Activated CD4-positive, CD25-positive, alpha-beta regulatory T cell treated with anti-CD3 and anti-CD28 coated beads, Interleukin-2, amount 50 U/mL, for 72 hours (primary cell): Measurements from ENCODE around the gene ZNF532.
"Not testable (repeated sequence)": the region's sequence is repeated elsewhere in the genome, so short reads cannot be mapped to it uniquely, and the experiment has no call there.

Experiments
- DNase-seq: peaks from one replicate; pipeline ENCODE4 v3.0.0; 2021

The ZNF532 gene

GRCh38 chr18:59011786-59012185, 147.1 kb downstream of the ZNF532 start:
- DNase-seq, result no peak

- no peak for DNase-seq
Measured at GRCh38 chr18:59012815-59013705, 148.4 kb downstream of the ZNF532 start.

DNA sequence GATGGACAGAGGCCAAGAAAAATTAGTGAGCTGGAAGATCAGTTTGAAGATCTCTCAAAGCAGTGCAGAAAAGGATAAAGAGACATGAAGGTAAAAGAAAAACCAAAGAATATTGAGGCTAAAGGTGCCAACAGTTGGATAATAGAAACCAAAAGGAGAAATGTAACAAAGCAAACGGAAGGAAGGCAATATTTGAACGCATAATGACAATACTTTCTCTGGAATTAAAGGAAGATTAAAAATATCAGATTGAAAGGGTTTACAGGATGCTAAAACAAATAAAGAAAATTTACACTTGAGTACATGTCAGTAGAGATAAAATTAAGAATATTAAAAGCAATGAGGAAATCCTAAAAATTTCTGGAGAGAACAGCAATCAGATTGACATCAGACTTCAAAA, 149.1 kb downstream of the ZNF532 start:
- DNase-seq, result no peak

DNA sequence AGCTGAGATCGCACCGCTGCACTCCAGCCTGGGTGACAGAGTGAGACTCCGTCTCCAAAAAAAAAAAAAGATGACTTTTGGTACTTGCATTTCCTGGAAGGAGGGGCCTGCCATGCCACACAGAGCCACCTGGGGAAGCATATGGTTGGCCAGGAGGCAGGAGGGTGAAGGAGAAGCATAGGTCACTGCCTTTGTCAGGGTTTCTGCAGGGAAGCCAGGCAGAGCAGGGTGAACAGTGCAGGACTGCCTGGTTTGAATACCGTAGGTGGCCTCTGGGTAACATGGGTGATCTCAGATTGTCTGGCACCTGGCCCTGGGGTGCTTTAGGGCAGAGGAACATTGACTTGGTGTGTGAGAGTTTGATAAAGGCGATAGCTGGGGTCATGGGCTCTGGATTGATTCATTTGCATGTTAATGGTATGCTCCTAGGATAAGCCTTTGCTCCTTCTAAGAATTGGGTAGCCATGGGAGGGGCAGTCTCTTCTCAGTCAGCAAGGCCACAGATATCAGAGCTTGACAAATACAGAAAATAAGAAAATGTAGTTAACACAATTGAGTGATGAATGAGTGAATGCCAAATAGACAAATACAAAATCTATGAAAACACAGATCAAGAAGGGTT, 151.0 kb downstream of the ZNF532 start:
- DNase-seq, result no peak

DNA sequence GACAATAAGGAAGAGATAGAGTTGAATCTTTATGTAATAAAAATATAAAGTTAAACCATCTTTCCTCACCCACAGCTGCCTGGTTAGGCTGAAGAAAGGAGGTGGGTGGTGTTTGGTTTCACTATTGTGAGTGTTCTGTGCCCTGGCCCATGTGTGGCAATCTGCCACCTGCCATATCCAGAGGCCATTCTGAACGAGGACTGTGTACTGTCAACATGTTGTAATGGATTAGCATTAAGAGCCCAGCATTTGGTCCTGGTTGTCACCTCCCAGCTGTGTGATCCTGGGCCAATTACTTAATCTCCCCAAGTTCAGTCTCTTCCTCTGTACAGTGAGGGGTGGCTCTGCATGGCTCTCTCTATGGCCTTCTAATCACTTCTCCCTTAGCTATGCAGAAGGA, 156.8 kb downstream of the ZNF532 start:
- no peak for DNase-seq

GRCh38 chr18:59022167-59022945, 157.7 kb downstream of the ZNF532 start:
- no peak for DNase-seq

GRCh38 chr18:59024829-59025228, 160.2 kb downstream of the ZNF532 start:
- DNase-seq, result no peak

- DNase-seq, result not testable (repeated sequence)
Measured at GRCh38 chr18:59025532-59025931, 160.9 kb downstream of the ZNF532 start.

DNA sequence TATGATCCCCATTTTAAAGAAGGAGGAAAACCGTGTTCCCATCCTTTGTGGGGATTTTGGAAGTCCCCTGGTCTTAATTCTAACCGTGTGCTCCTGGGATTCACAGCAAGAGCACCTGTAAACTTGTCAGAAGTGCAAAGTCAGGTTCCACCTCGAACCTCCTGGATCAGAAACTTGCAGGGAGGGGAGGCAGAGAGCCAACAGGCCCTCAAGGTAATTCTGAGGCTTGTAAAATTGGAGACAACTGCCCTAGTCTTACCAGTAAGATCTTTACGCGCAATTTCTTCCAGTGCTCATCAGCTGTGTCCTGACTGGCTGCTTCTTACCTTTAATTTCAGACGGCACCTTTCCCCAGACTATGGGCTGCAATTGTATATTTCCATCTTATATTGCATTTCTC, 161.7 kb downstream of the ZNF532 start:
- no peak for DNase-seq

DNA sequence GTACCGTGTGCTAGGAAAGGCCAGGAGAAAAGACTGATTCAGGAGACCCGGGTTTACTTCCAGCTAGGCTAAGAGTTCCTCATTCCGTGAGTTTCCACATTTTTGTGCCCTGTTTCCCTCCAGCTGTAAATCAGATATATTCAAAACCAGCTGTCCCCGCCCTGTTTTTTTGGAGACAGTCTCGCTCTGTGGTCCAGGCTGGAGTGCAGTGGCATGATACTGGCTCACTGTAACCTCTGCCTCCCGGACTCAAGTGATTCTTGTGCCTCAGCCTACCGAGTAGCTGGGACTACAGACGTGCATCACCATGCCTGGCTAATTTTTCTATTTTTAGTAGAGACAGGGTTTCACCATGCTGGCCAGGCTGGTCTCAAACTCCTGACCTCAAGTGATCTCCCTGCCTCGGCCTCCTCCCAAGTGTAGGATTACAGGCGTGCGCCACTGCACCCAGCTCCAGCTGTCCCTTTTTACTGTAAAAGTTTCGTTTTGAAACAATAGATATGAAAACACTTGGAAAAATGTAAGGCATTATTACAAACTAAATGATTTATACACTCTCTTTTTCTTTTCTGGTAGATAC, 162.2 kb downstream of the ZNF532 start:
- no peak for DNase-seq

GRCh38 chr18:59029663-59030429, 165.2 kb downstream of the ZNF532 start:
- no peak for DNase-seq

- DNase-seq, result no peak
Measured at GRCh38 chr18:59032308-59032707, 167.6 kb downstream of the ZNF532 start.

- DNase-seq, result no peak
Measured at GRCh38 chr18:59033359-59033758, 168.7 kb downstream of the ZNF532 start.

DNA sequence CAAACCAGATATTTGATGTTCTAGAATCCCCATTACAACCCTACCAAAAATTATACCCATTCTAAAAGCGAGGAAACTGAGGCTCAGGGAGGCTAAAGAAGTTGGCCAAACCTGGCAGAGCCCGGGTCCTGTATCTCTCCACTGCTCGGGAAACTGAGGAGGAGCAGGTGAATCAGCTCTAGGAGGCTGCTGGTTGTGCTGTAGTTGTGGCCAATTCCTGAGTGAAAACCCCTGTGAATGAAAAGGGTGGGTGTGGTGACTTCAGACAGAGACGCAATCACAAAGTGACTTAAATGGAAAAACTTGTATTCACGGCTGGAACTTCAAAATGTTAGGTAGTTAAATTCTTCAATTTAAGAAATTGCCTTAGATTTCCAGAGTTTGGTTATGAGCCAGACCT, 169.3 kb downstream of the ZNF532 start:
- no peak for DNase-seq

GRCh38 chr18:59035591-59035990, 170.9 kb downstream of the ZNF532 start:
- no peak for DNase-seq
